Measurements from ENCODE around the gene FAM186B. TPM values are rescaled to one million over a fixed set of nuclear protein-coding genes. Genes with fewer than 3 reads are reported as not detected.
A peak's percentile ranks its signal among the peaks of the same experiment; 100 is the strongest.

The FAM186B gene
- total and polyA plus RNA-seq, 2 of the 13 experiments (the other 11 are each of a cell fraction or from before 2014, with no cell fraction given) = 0.07 to 0.20 TPM

DNA sequence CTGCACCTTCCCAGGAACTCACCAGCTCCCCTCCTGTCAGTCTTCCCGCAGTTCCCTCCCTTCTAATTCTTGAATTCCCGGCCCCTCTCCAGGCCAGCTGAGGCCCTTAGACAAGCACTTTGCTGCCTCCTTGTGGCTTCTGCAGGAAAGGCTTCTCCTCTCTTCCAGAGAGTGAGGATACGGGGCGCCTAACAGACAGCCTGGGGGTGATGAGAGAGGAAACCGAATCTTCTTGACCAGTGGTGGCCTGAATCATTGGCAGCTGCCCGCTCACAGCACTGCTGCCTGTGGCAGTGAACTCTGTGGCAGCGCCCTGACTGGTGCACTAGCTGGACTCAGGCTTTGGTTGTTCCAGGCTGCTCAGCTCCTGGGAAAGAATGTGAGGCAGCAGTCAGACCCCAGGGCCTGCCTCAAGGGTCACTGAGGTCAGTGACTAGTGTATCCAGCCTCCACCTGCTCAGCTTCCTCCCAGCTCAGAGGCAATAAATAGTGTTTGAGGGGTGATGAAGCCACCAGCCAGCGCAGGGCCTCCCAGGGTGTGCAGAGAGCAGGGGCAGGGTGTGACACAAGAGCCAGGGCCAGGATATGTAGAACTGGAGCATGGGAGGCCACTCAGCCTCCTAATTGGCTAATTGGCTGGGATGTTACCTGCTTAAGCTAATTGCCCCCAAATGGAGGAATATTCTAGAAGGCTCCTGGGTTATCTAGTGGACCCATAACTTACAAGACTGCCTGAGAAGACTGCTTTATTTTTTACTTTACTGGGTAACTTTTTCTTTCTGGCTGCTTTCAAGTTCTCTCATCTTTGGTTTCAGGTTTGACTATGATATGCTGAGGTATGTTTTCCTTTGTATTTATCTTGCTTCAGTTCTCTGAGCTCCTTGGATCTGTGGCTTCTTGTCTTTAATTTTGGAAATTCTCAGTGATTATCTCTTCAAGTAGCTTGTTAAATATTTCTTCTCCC is 24.6 kb downstream of the FAM186B start (continued):
- TF ChIP-seq, protein P1, sequence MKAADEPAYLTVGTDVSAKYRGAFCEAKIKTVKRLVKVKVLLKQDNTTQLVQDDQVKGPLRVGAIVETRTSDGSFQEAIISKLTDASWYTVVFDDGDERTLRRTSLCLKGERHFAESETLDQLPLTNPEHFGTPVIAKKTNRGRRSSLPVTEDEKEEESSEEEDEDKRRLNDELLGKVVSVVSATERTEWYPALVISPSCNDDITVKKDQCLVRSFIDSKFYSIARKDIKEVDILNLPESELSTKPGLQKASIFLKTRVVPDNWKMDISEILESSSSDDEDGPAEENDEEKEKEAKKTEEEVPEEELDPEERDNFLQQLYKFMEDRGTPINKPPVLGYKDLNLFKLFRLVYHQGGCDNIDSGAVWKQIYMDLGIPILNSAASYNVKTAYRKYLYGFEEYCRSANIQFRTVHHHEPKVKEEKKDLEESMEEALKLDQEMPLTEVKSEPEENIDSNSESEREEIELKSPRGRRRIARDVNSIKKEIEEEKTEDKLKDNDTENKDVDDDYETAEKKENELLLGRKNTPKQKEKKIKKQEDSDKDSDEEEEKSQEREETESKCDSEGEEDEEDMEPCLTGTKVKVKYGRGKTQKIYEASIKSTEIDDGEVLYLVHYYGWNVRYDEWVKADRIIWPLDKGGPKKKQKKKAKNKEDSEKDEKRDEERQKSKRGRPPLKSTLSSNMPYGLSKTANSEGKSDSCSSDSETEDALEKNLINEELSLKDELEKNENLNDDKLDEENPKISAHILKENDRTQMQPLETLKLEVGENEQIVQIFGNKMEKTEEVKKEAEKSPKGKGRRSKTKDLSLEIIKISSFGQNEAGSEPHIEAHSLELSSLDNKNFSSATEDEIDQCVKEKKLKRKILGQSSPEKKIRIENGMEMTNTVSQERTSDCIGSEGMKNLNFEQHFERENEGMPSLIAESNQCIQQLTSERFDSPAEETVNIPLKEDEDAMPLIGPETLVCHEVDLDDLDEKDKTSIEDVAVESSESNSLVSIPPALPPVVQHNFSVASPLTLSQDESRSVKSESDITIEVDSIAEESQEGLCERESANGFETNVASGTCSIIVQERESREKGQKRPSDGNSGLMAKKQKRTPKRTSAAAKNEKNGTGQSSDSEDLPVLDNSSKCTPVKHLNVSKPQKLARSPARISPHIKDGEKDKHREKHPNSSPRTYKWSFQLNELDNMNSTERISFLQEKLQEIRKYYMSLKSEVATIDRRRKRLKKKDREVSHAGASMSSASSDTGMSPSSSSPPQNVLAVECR (CRISPR knock-in tag; IDR thresholded peaks at IDR 0.05; ENCODE audit: borderline replicate concordance) = peak; percentile 26; the same call in 1 of the 2 replicates
- TF ChIP-seq, protein P2, sequence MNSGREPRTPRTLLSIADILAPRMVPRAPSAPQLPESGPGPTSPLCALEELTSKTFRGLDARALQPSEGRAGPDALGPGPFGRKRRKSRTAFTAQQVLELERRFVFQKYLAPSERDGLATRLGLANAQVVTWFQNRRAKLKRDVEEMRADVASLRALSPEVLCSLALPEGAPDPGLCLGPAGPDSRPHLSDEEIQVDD (CRISPR knock-in tag; IDR thresholded peaks at IDR 0.05; ENCODE audit: borderline replicate concordance) = no peak
- TF ChIP-seq, protein P3, sequence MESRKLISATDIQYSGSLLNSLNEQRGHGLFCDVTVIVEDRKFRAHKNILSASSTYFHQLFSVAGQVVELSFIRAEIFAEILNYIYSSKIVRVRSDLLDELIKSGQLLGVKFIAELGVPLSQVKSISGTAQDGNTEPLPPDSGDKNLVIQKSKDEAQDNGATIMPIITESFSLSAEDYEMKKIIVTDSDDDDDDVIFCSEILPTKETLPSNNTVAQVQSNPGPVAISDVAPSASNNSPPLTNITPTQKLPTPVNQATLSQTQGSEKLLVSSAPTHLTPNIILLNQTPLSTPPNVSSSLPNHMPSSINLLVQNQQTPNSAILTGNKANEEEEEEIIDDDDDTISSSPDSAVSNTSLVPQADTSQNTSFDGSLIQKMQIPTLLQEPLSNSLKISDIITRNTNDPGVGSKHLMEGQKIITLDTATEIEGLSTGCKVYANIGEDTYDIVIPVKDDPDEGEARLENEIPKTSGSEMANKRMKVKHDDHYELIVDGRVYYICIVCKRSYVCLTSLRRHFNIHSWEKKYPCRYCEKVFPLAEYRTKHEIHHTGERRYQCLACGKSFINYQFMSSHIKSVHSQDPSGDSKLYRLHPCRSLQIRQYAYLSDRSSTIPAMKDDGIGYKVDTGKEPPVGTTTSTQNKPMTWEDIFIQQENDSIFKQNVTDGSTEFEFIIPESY (CRISPR knock-in tag; IDR thresholded peaks at IDR 0.05) = no peak
- TF ChIP-seq JDP2 (CRISPR knock-in tag; IDR thresholded peaks at IDR 0.05; ENCODE audit: borderline replicate concordance) (no peak), TMF1 (CRISPR knock-in tag; IDR thresholded peaks at IDR 0.05; ENCODE audit: low read depth) (no peak), CHCHD3 (CRISPR knock-in tag; IDR thresholded peaks at IDR 0.05) (no peak), ZNF296 (CRISPR knock-in tag; conservative IDR thresholded peaks at IDR 0.05) (no peak), RXRB (CRISPR knock-in tag; IDR thresholded peaks at IDR 0.05; ENCODE audit: borderline replicate concordance) (no peak), ASH2L (IDR thresholded peaks at IDR 0.05; ENCODE audit: insufficient read length, low read depth, low read length) (no peak), ZEB1 (IDR thresholded peaks at IDR 0.05; ENCODE audit: insufficient replicate concordance, low read depth) (no peak), MBNL3 (CRISPR knock-in tag; conservative IDR thresholded peaks at IDR 0.05) (no peak), ZBTB38 (CRISPR knock-in tag; IDR thresholded peaks at IDR 0.05) (no peak), TRIM24 (CRISPR knock-in tag; IDR thresholded peaks at IDR 0.05) (no peak), STAG1 (CRISPR knock-in tag; IDR thresholded peaks at IDR 0.05) (peak; percentile 89), SSRP1 (CRISPR knock-in tag; IDR thresholded peaks at IDR 0.05) (no peak), ZNF768 (CRISPR knock-in tag; IDR thresholded peaks at IDR 0.05) (no peak)
- TF ChIP-seq, protein P4, sequence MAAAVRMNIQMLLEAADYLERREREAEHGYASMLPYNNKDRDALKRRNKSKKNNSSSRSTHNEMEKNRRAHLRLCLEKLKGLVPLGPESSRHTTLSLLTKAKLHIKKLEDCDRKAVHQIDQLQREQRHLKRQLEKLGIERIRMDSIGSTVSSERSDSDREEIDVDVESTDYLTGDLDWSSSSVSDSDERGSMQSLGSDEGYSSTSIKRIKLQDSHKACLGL (CRISPR knock-in tag; IDR thresholded peaks at IDR 0.05) = no peak
- TF ChIP-seq, protein P5, sequence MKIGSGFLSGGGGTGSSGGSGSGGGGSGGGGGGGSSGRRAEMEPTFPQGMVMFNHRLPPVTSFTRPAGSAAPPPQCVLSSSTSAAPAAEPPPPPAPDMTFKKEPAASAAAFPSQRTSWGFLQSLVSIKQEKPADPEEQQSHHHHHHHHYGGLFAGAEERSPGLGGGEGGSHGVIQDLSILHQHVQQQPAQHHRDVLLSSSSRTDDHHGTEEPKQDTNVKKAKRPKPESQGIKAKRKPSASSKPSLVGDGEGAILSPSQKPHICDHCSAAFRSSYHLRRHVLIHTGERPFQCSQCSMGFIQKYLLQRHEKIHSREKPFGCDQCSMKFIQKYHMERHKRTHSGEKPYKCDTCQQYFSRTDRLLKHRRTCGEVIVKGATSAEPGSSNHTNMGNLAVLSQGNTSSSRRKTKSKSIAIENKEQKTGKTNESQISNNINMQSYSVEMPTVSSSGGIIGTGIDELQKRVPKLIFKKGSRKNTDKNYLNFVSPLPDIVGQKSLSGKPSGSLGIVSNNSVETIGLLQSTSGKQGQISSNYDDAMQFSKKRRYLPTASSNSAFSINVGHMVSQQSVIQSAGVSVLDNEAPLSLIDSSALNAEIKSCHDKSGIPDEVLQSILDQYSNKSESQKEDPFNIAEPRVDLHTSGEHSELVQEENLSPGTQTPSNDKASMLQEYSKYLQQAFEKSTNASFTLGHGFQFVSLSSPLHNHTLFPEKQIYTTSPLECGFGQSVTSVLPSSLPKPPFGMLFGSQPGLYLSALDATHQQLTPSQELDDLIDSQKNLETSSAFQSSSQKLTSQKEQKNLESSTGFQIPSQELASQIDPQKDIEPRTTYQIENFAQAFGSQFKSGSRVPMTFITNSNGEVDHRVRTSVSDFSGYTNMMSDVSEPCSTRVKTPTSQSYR (CRISPR knock-in tag; IDR thresholded peaks at IDR 0.05; ENCODE audit: borderline replicate concordance) = no peak
